Lung (tissue), 12 donors: ENCODE data around the gene ATF6B. TPM values are rescaled to one million over a fixed set of nuclear protein-coding genes. Genes with fewer than 3 reads are reported as not detected.

Source experiments
- ATAC-seq: fragments of 200-7000 bp; cut with Tn5 transposase; one replicate; pipeline ENCODE4 v1.9.1; 2020; ENCODE audit warnings: moderate number of reproducible peaks; ENCODE audit not compliant: insufficient read depth, low FRiP score
- DNase-seq, 3 donors: peaks; one replicate each; pipeline ENCODE4 v3.0.0-alpha.2; 2013 to 2017
- H3K27ac ChIP-seq, 2 donors: one replicate each; pipeline ENCODE4 v1.5.1; 2013; ENCODE audit warnings: mild to moderate bottlenecking in 2 of 2, moderate library complexity in 2 of 2, control low read depth in 1 of 2, inconsistent platforms in 1 of 2, low read depth in 1 of 2, low read length in 1 of 2
- H3K27me3 ChIP-seq, 3 donors: one replicate each; pipeline ENCODE4 v1.5.1; 2013; ENCODE audit warnings: low read length in 2 of 3; ENCODE audit not compliant: control insufficient read depth in 3 of 3, insufficient read depth in 3 of 3
- H3K36me3 ChIP-seq, 4 donors: one replicate each; pipeline ENCODE4 v1.5.1; 2013; ENCODE audit warnings: low read length in 4 of 4, mild to moderate bottlenecking in 1 of 4, moderate library complexity in 1 of 4; ENCODE audit not compliant: control insufficient read depth in 4 of 4, insufficient read depth in 4 of 4
- H3K4me1 ChIP-seq, 5 donors: one replicate each; pipeline ENCODE4 v1.5.1; 2013; ENCODE audit warnings: low read length in 5 of 5, mild to moderate bottlenecking in 2 of 5, moderate library complexity in 1 of 5; ENCODE audit not compliant: control insufficient read depth in 5 of 5, insufficient read depth in 5 of 5
- H3K4me3 ChIP-seq: one replicate; pipeline ENCODE4 v1.5.1; 2013; ENCODE audit warnings: mild to moderate bottlenecking, control low read depth, moderate library complexity
- H3K9ac ChIP-seq, 2 donors: one replicate each; pipeline ENCODE4 v1.5.1; 2013; ENCODE audit warnings: low read length in 2 of 2, control low read depth in 1 of 2; ENCODE audit not compliant: insufficient read depth in 1 of 2
- H3K9me3 ChIP-seq, 4 donors: one replicate each; pipeline ENCODE4 v1.5.1; 2013; ENCODE audit warnings: low read length in 3 of 4, mild to moderate bottlenecking in 1 of 4, moderate library complexity in 1 of 4; ENCODE audit not compliant: control insufficient read depth in 4 of 4, insufficient read depth in 3 of 4
- CTCF ChIP-seq: IDR thresholded peaks from 2 replicates; pipeline ENCODE4 v1.5.1; 2012; ENCODE audit warnings: mild to moderate bottlenecking; ENCODE audit errors: control extremely low read depth, extremely low read depth
- WGBS, 2 donors: extraction: QIAGEN DNeasy Blood & Tissue Kit; methylation state at CpG; one replicate each; pipeline ENCODE4 v1.1.7; 2013; 5-methylcytosine and 5-hydroxymethylcytosine counted together
- polyA plus RNA-seq, 2 donors: library from polyadenylated mRNA; stranded (reverse); fragments of 200-250 nt; gene quantifications; one replicate each; pipeline ENCODE4 v1.2.1, GENCODE V29; 2013
- total RNA-seq, 2 donors: library from RNA; depleted of rRNA in 1 of 2; stranded (reverse); fragments of >200 nt in 1 of 2; gene quantifications; one replicate each; pipeline ENCODE4 v1.2.1, GENCODE V29; 2014 to 2021
- donor health status: control.
- donor health status: control.
- donor health status: Bipolar disorder and iron deficiency.
- donor health status: healthy.
- donor health status: DM: yes; HTN: yes; CAD: no.

ATF6B gene
- total and polyA plus RNA-seq, 4 donors, result 50.1 to 101 (median 62.4) TPM

GRCh38 chr6:32152769-32153563 is 24.9 kb upstream of the ATF6B start:
- Histone ChIP-seq H3K27ac (peak overlapping the region; percentile 57 to 87), H3K4me3 (no peak overlapping the region), H3K9me3 (no peaks in the 10 kb centered on the region), H3K36me3 (peaks cover 0 to 21% (median 4%) of the 10 kb centered on the region in 4 donors), H3K9ac (peak overlapping the region in 1 of 2 donors; percentile 79), H3K4me1 (peaks cover 2 to 37% (median 17%) of the 10 kb centered on the region in 5 donors), H3K27me3 (peaks cover 0 to 46% (median 30%) of the 10 kb centered on the region in 3 donors)
- WGBS, 2 donors, result 43 to 56% methylated on average over 35 of the region's 35 CpGs
- TF ChIP-seq CTCF, result no peak
- ATAC-seq (no peak), DNase-seq (peak; percentile 31 to 70 (median 63))

- Histone ChIP-seq H3K4me3 (no peak within 1 kb of the TSS), H3K9ac (peak within 1 kb of the TSS in 1 of 2 donors; percentile 79), H3K9me3 (peaks cover 0 to 2% (median 0%) of the 10 kb centered on the region in 4 donors), H3K36me3 (peaks cover 0 to 12% (median 0%) of the 10 kb centered on the region in 4 donors), H3K27me3 (peaks cover 0 to 51% (median 38%) of the 10 kb centered on the region in 3 donors), H3K4me1 (peaks cover 2 to 37% (median 17%) of the 10 kb centered on the region in 5 donors), H3K27ac (peak within 1 kb of the TSS in 1 of 2 donors; percentile 21)
- no peak for TF ChIP-seq CTCF
- ATAC-seq (no peak), DNase-seq (peak; percentile 30 to 44 (median 34))
- 16 to 25% methylated on average over 13 to 19 of the region's 24 CpGs for WGBS, 2 donors
Measured at GRCh38 chr6:32151863-32152768, 24.1 kb upstream of the ATF6B start, which contains the start of gene PRRT1. PRRT1 (minus strand) TSS chr6:32151939; CDS start chr6:32151827, 112 bp downstream.

GRCh38 chr6:32151181-32151862 is 23.3 kb upstream of the ATF6B start:
- Histone ChIP-seq H3K36me3 (peaks cover 0 to 7% (median 0%) of the 10 kb centered on the region in 4 donors), H3K4me1 (peaks cover 2 to 37% (median 17%) of the 10 kb centered on the region in 5 donors), H3K27ac (no peak overlapping the region), H3K9me3 (peaks cover 0 to 2% (median 0%) of the 10 kb centered on the region in 4 donors), H3K9ac (no peak overlapping the region), H3K4me3 (no peak overlapping the region), H3K27me3 (peaks cover 0 to 56% (median 42%) of the 10 kb centered on the region in 3 donors)
- ATAC-seq (no peak), DNase-seq (peak in 1 of 3 donors; percentile 32)
- TF ChIP-seq CTCF, result no peak
- 39 to 40% methylated on average over 8 of the region's 8 CpGs for WGBS, 2 donors
